CD14-positive monocyte (primary cell): ENCODE results near the gene TAF11L13. TPM values are rescaled to one million over a fixed set of nuclear protein-coding genes. Genes with fewer than 3 reads are reported as not detected.
"Not testable (repeated sequence)": the region's sequence is repeated elsewhere in the genome, so short reads cannot be mapped to it uniquely, and the experiment has no call there.

Source experiments
- DNase-seq, 3 donors: peaks; one replicate each; pipeline ENCODE4 v3.0.0-alpha.2; 2011 to 2022
- H2AFZ ChIP-seq: 2 replicates; pipeline ENCODE4 v1.6.0; 2012; ENCODE audit warnings: mild to moderate bottlenecking, low read depth, low read length, inconsistent platforms; ENCODE audit not compliant: insufficient read depth, poor library complexity, severe bottlenecking
- H3K27ac ChIP-seq, 2 donors: 1 replicate in 1 of 2; 2 replicates in 1 of 2; pipeline ENCODE4 v1.5.1; 2012 to 2013; ENCODE audit warnings: low read length in 2 of 2, control low read depth in 1 of 2, inconsistent platforms in 1 of 2, low read depth in 1 of 2, mild to moderate bottlenecking in 1 of 2
- H3K27me3 ChIP-seq, 2 donors: one replicate each; pipeline versions ENCODE4 v1.6.0 to v1.6.1; 2011 to 2013; ENCODE audit warnings: low read length in 2 of 2; ENCODE audit not compliant: control insufficient read depth in 2 of 2, insufficient read depth in 2 of 2
- H3K36me3 ChIP-seq, 2 donors: replicated peaks in 1 of 2; 1 replicate in 1 of 2; 2 replicates in 1 of 2; pipeline versions ENCODE4 v1.5.1 to v1.6.1; 2012 to 2013; ENCODE audit warnings: low read length in 2 of 2, control low read depth in 1 of 2, inconsistent platforms in 1 of 2, mild to moderate bottlenecking in 1 of 2; ENCODE audit not compliant: insufficient read depth in 2 of 2, control insufficient read depth in 1 of 2
- H3K4me1 ChIP-seq, 2 donors: 1 replicate in 1 of 2; 2 replicates in 1 of 2; pipeline versions ENCODE4 v1.5.1 to v1.6.1; 2012 to 2013; ENCODE audit warnings: low read length in 2 of 2, control low read depth in 1 of 2, inconsistent platforms in 1 of 2, mild to moderate bottlenecking in 1 of 2, moderate library complexity in 1 of 2; ENCODE audit not compliant: insufficient read depth in 2 of 2, control insufficient read depth in 1 of 2
- H3K4me2 ChIP-seq: replicated peaks from 2 replicates; pipeline ENCODE3; 2012; ENCODE audit warnings: low read length, moderate library complexity, mild to moderate bottlenecking; ENCODE audit not compliant: poor library complexity, severe bottlenecking; ENCODE audit errors: extremely low read depth
- H3K4me3 ChIP-seq, 3 experiments: fragments of 200-600 bp in 1 of 3; sonication (generic) in 1 of 3; replicated peaks in 1 of 3; 1 replicate in 2 of 3; 2 replicates in 1 of 3; pipeline ENCODE4 v1.5.1; 2011 to 2013; ENCODE audit warnings: low read length in 3 of 3, mild to moderate bottlenecking in 3 of 3, control low read depth in 2 of 3, low read depth in 2 of 3, inconsistent platforms in 1 of 3, moderate library complexity in 1 of 3
- H3K79me2 ChIP-seq: 2 replicates; pipeline ENCODE4 v1.6.0; 2012; ENCODE audit warnings: mild to moderate bottlenecking, control low read depth, inconsistent platforms, low read length, moderate library complexity; ENCODE audit not compliant: insufficient read depth
- H3K9ac ChIP-seq: 2 replicates; pipeline ENCODE4 v1.6.0; 2017; ENCODE audit warnings: low read length, mild to moderate bottlenecking; ENCODE audit not compliant: insufficient read depth, poor library complexity, severe bottlenecking
- H3K9me3 ChIP-seq, 2 donors: replicated peaks in 1 of 2; 1 replicate in 1 of 2; 2 replicates in 1 of 2; pipeline versions ENCODE4 v1.5.1 to v1.6.1; 2012 to 2013; ENCODE audit warnings: low read length in 2 of 2, control low read depth in 1 of 2; ENCODE audit not compliant: control insufficient read depth in 1 of 2, insufficient read depth in 1 of 2
- H4K20me1 ChIP-seq: 2 replicates; pipeline ENCODE4 v1.6.0; 2012; ENCODE audit warnings: mild to moderate bottlenecking, low read length, control low read depth, moderate library complexity; ENCODE audit not compliant: insufficient read depth
- H3K27ac Mint-ChIP-seq, 7 donors: one replicate each; pipeline ENCODE4 v1.8.0; 2020; ENCODE audit warnings: mild to moderate bottlenecking in 7 of 7, mixed read lengths in 7 of 7, moderate library complexity in 6 of 7, inconsistent platforms in 2 of 7
- H3K27me3 Mint-ChIP-seq, 3 donors: one replicate each; pipeline ENCODE4 v1.8.0; 2021 to 2022; ENCODE audit warnings: low read depth in 3 of 3, mild to moderate bottlenecking in 3 of 3, mixed read lengths in 3 of 3, moderate library complexity in 3 of 3, inconsistent platforms in 1 of 3
- H3K36me3 Mint-ChIP-seq, 2 donors: one replicate each; pipeline ENCODE4 v1.8.0; 2020; ENCODE audit warnings: mixed read lengths in 2 of 2, inconsistent platforms in 1 of 2, mild to moderate bottlenecking in 1 of 2
- H3K4me1 Mint-ChIP-seq: one replicate; pipeline ENCODE4 v1.8.0; 2020; ENCODE audit warnings: mild to moderate bottlenecking, mixed read lengths
- H3K4me3 Mint-ChIP-seq, 2 donors: one replicate each; pipeline ENCODE4 v1.8.0; 2020; ENCODE audit warnings: mild to moderate bottlenecking in 2 of 2, mixed read lengths in 2 of 2, moderate library complexity in 1 of 2
- H3K9me3 Mint-ChIP-seq, 7 donors: one replicate each; pipeline ENCODE4 v1.8.0; 2020 to 2022; ENCODE audit warnings: mixed read lengths in 7 of 7, mild to moderate bottlenecking in 6 of 7, moderate library complexity in 6 of 7, inconsistent platforms in 2 of 7
- WGBS: methylation state at CpG from one replicate; pipeline ENCODE4 v1.1.5; 2013; ENCODE audit warnings: missing lambda C conversion rate; ENCODE audit not compliant: insufficient coverage; 5-methylcytosine and 5-hydroxymethylcytosine counted together
- intact Hi-C, 2 donors: fragments of 100-400 bp; cut with micrococcal nuclease; formaldehyde crosslinking; loops; one replicate each; pipeline versions ENCODE4 v1.15.0 to v1.15.1; 2023
- polyA minus RNA-seq: library from RNA; depleted of rRNA, polyadenylated mRNA; stranded (reverse); fragments of >200 nt; gene quantifications from 2 replicates; pipeline ENCODE4 v1.2.3, GENCODE V29; 2012
- polyA plus RNA-seq, 3 donors: library from polyadenylated mRNA; depleted of rRNA in 1 of 3; unstranded in 2 of 3; stranded (reverse) in 1 of 3; fragments of 300-500 nt in 2 of 3; fragments of >200 nt in 1 of 3; fragmentation: Illumina TruSeq in 2 of 3; gene quantifications; 1 replicate in 2 of 3; 2 replicates in 1 of 3; pipeline ENCODE4 v1.2.3, GENCODE V29; 2012 to 2021
- total RNA-seq, 12 experiments: library from RNA in 1 of 12; stranded (reverse) in 1 of 12; fragments of 120-200 nt in 1 of 12; gene quantifications; one replicate each; pipeline ENCODE4 v1.2.4 and lab custom pipeline; 2013 to 2026; ENCODE audit warnings: mixed read lengths in 6 of 12, inconsistent platforms in 1 of 12

Gene TAF11L13
- total RNA-seq (2013), result not detected
- not detected for polyA plus RNA-seq
- not detected in 2 replicates for polyA minus RNA-seq
- 0 to 0.04 (median 0) reads per million in 11 experiments for total RNA-seq (lab: John Stamatoyannopoulos, UW)

- H3K4me3 Mint-ChIP-seq, DNase-seq, H3K4me3 ChIP-seq, H3K27ac ChIP-seq, H4K20me1 ChIP-seq, H3K4me1 Mint-ChIP-seq, H3K27me3 ChIP-seq, H2AFZ ChIP-seq, H3K79me2 ChIP-seq, H3K36me3 Mint-ChIP-seq, H3K36me3 ChIP-seq, intact Hi-C loops, H3K4me1 ChIP-seq, H3K9me3 ChIP-seq, H3K9ac ChIP-seq, H3K4me2 ChIP-seq, H3K27me3 Mint-ChIP-seq, H3K27ac Mint-ChIP-seq: not testable (repeated sequence)
- H3K9me3 Mint-ChIP-seq, result peaks cover 4 to 15% (median 9%) of the 10 kb centered on the region in 7 donors
- WGBS, result no CpG with 5 or more reads among the region's 12 CpGs
Observed at GRCh38 chr5:17631788-17632187, at the start of gene TAF11L13. TAF11L13 (plus strand) TSS chr5:17632088.

GRCh38 chr5:17585658-17586057, 46.2 kb upstream of the TAF11L13 start, which contains the start of gene TAF11L7:
TAF11L7 (minus strand) TSS chr5:17585758.
- H3K9ac ChIP-seq, H4K20me1 ChIP-seq, H3K27ac Mint-ChIP-seq, H2AFZ ChIP-seq, H3K27me3 Mint-ChIP-seq, H3K9me3 ChIP-seq, H3K4me3 ChIP-seq, H3K4me1 ChIP-seq, H3K79me2 ChIP-seq, H3K36me3 ChIP-seq, H3K36me3 Mint-ChIP-seq, H3K4me3 Mint-ChIP-seq, H3K4me2 ChIP-seq, DNase-seq, intact Hi-C loops, H3K27me3 ChIP-seq, H3K9me3 Mint-ChIP-seq, H3K4me1 Mint-ChIP-seq, H3K27ac ChIP-seq: not testable (repeated sequence)
- no CpG with 5 or more reads among the region's 16 CpGs for WGBS

GRCh38 chr5:17590860-17591259, 41.0 kb upstream of the TAF11L13 start, which contains the start of gene TAF11L8:
TAF11L8 (minus strand) TSS chr5:17590960.
- H3K27ac ChIP-seq, H3K9ac ChIP-seq, H3K4me3 ChIP-seq, H3K9me3 Mint-ChIP-seq, intact Hi-C loops, DNase-seq, H3K27ac Mint-ChIP-seq, H3K36me3 ChIP-seq, H3K9me3 ChIP-seq, H3K79me2 ChIP-seq, H3K4me3 Mint-ChIP-seq, H3K36me3 Mint-ChIP-seq, H3K4me1 ChIP-seq, H3K4me1 Mint-ChIP-seq, H3K4me2 ChIP-seq, H3K27me3 Mint-ChIP-seq, H4K20me1 ChIP-seq, H2AFZ ChIP-seq, H3K27me3 ChIP-seq: not testable (repeated sequence)
- no CpG with 5 or more reads among the region's 16 CpGs for WGBS

GRCh38 chr5:17594255-17594654, 37.6 kb upstream of the TAF11L13 start, which contains the start of gene TAF11L9:
TAF11L9 (minus strand) TSS chr5:17594394.
- no CpG with 5 or more reads among the region's 15 CpGs for WGBS
- H3K79me2 ChIP-seq, H3K4me3 Mint-ChIP-seq, H3K4me3 ChIP-seq, H3K27me3 ChIP-seq, H4K20me1 ChIP-seq, H3K4me2 ChIP-seq, H3K4me1 ChIP-seq, H3K27me3 Mint-ChIP-seq, H3K36me3 Mint-ChIP-seq, H2AFZ ChIP-seq, intact Hi-C loops, H3K9ac ChIP-seq, H3K27ac Mint-ChIP-seq, H3K4me1 Mint-ChIP-seq, H3K9me3 ChIP-seq, H3K9me3 Mint-ChIP-seq, H3K27ac ChIP-seq, DNase-seq, H3K36me3 ChIP-seq: not testable (repeated sequence)
